ENCODE data around the gene C5orf34.
"Not testable (repeated sequence)": the region's sequence is repeated elsewhere in the genome, so short reads cannot be mapped to it uniquely, and the experiment has no call there.

The C5orf34 gene

DNA sequence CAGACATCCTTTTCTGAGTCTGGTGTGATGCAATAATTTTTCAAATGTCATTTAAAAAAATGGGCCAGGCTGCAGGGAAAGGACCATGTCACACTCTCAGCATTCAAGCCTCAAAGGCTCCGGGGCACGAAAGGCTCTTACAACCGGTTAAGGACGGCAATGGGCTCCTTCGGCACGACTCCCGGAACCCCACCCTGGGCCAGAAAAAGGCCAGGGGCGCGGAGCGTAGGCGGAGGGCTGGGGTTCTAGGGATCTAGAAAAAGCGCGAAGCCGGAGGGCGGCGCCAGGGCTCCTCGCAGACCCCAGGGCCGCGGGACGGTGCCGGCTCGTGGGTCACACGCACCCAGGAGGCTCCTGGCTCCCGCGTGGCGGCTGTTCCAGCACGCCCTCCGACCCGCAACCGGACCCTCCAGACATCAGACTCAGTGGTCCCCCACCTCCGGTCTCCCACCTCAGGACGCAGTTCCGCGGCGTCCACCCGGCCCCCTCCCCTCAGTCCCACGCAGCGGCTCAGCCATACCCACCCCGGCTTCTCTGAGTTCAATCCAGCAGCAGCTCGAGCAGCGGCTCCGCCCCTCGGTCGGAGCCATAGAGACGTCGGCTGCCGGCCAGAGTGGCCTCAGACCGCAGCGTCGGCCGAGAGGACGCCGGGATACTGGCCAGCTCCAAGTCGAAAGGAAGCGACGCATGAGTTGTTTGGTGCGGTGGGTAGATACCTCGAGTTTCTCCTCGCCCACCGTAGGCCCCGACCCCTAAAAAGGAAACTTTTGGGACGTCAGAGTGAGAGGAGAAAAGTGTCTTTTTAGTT lies 31.4 kb downstream of the C5orf34 start, which contains the start of gene TMEM267:
TSS of gene TMEM267 (minus strand) at position 568 of the 808 bp plus-strand sequence. CDS start 29,896 bp downstream, outside the sequence.
- peak; percentile 91 for DNase-seq (ENCODE audit: extremely low spot score)
- CTCF ChIA-PET = interaction anchor here (0.6 to 3.6 kb wide), 53 partner anchors 8 to 492 kb away, joined by 3 to 43 read pairs (median 4); partner anchors contain the start of genes C5orf34, CCL28, HMGCS1 and NNT
- POLR2A ChIA-PET = interaction anchor here (1.0 to 1.9 kb wide), 8 partner anchors 32 to 442 kb away, joined by 4 to 13 read pairs (median 6); partner anchors contain the start of genes C5orf34, HMGCS1, NNT and ZNF131
- TF ChIP-seq, protein P1, sequence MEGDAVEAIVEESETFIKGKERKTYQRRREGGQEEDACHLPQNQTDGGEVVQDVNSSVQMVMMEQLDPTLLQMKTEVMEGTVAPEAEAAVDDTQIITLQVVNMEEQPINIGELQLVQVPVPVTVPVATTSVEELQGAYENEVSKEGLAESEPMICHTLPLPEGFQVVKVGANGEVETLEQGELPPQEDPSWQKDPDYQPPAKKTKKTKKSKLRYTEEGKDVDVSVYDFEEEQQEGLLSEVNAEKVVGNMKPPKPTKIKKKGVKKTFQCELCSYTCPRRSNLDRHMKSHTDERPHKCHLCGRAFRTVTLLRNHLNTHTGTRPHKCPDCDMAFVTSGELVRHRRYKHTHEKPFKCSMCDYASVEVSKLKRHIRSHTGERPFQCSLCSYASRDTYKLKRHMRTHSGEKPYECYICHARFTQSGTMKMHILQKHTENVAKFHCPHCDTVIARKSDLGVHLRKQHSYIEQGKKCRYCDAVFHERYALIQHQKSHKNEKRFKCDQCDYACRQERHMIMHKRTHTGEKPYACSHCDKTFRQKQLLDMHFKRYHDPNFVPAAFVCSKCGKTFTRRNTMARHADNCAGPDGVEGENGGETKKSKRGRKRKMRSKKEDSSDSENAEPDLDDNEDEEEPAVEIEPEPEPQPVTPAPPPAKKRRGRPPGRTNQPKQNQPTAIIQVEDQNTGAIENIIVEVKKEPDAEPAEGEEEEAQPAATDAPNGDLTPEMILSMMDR (IDR thresholded peaks at IDR 0.05; ENCODE audit: control extremely low read depth, extremely low read depth, low read depth, missing control alignments) = no peak

DNA sequence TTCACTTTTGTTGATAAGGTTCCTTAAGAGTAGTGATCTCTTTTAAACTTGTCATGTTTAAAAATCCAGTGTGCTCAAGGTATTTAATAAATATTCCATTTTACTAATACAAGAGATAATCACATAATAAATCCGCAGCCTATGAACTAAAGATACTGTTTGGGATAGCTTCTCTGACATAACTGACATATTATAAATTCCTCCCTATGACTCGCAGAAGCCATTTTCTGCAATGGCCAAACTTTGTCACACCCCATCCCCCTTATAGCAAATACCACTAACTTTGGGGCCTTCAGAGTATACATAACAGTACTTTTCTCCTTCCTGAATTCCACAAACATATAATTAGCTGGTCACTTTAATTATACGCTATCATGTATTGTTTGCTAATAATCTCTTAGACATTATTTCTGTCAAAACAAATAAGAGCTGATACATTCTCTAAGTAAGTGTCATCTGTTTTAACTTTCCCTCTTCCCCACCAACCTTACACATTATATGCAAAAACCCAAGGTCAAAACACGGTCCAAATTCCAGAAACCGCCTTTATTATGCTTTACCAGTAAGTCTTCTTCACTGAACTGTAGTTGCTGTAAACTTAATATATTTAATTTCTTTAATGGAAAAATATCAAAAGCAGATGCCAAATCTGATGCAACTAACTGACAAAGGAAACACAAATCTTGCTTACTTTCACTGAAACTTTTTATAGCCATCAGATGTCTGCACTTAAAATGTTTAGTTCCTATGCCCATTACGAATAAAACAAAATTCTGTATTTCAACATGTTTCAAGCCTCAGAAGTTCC lies 32.3 kb downstream of the C5orf34 start:
- ChIA-PET POLR2A (no interaction called here), CTCF (no interaction called here)
- DNase-seq (ENCODE audit: extremely low spot score) = peak; percentile 15
- TF ChIP-seq, protein P1 (IDR thresholded peaks at IDR 0.05; ENCODE audit: control extremely low read depth, extremely low read depth, low read depth, missing control alignments) = no peak

DNA sequence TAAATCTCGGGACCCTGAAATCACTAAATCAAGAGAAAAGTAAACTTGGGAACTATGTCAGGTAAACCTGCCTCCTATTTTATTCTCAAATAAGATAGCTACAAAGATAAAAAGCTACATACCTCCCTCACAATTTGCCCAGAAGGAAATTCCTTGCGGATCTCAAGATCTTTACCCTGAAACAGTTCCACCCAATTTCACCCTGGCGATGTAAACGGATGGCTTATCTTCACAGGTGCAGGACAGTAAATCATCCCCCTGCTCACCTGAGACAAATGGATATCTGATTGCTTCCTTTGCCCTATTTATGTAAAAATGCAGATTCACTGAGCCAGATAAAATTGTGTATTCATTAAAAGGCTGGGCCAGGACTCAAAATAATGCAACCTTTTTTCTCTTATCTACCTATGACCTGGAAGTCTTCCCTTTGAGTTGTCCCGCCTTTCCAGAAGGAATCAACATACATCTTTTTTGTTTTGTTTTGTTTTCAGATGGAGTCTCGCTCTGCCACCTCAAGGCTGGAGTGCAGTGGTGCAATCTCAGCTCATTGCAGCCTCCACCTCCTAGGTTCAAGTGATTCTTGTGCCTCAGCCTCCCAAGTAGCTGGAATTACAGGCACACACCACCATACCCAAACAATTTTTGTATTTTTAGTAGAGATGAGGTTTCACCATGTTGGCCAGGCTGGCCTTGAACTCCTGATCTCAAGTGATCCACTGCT lies 45.1 kb downstream of the C5orf34 start:
- POLR2A ChIA-PET = no interaction called here
- DNase-seq (ENCODE audit: extremely low spot score) = no peak
- CTCF ChIA-PET = interaction anchor here (1.2 to 4.2 kb wide), 2 partner anchors 15 to 16 kb away, joined by 3 to 30 read pairs; partner anchors contain the start of gene TMEM267
- TF ChIP-seq, protein P1 (IDR thresholded peaks at IDR 0.05; ENCODE audit: control extremely low read depth, extremely low read depth, low read depth, missing control alignments) = no peak

DNA sequence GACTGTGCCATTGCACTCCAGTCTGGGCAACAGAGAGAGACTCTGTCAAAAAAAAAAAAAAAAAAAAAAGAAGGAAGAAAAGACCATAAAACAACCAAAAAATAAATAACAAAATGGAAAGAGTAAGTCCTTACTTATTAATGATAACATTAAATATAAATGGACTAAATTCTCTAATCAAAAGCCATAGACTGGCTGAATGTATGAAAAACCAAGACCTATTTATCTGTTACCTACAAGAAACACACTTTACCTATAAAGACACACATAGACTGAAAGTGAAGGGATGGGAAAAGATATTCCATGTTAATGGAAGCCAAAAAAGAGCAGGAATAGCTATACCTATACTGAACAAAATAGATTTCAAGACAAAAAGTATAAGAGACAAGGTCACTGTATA lies 47.8 kb downstream of the C5orf34 start:
- TF ChIP-seq, protein P1 (IDR thresholded peaks at IDR 0.05; ENCODE audit: control extremely low read depth, extremely low read depth, low read depth, missing control alignments) = no peak
- ChIA-PET POLR2A (no interaction called here), CTCF (interaction anchor here (1.8 to 4.2 kb wide), 2 partner anchors 18 to 21 kb away, joined by 3 to 30 read pairs; partner anchors contain the start of gene TMEM267)
- DNase-seq (ENCODE audit: extremely low spot score) = no peak

DNA sequence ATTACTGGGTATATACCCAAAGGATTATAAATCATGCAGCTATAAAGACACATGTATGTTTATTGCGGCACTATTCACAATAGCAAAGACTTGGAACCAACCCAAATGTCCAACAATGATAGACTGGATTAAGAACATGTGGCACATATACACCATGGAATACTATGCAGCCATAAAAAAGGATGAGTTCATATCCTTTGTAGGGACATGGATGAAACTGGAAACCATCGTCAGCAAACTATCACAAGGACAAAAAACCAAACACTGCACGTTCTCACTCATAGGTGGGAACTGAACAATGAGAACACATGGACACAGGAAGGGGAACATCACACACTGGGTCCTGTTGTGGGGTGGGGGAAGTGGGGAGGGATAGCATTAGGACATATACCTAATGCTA lies 49.5 kb downstream of the C5orf34 start:
- POLR2A ChIA-PET; CTCF ChIA-PET; DNase-seq (ENCODE audit: extremely low spot score): not testable (repeated sequence)

DNA sequence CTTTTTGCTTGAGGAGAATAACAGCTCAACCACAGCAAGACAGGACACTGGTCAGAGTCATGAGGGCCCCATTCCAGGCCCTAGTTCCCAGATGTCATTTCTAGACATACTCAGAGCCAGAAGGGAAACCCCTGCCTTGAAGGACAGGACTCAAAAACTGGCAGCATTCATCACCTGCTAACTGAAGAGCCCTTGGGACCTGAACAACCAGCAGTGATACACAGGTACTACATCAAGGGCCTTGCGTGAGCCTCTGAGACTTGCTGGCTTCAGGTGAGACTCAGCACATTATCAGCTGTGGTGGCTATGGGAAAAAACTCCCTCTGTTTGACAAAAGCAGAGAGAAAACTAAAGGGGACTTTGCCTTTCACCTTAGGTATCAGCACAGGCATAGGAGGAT lies 53.9 kb downstream of the C5orf34 start:
- CTCF ChIA-PET = interaction anchor here (0.9 to 1.5 kb wide), 4 partner anchors 9 to 31 kb away, joined by 3 read pairs; no protein-coding TSS in a partner anchor
- TF ChIP-seq, protein P1 (IDR thresholded peaks at IDR 0.05; ENCODE audit: control extremely low read depth, extremely low read depth, low read depth, missing control alignments) = no peak
- POLR2A ChIA-PET = no interaction called here
- no peak for DNase-seq (ENCODE audit: extremely low spot score)

All from GM10248 (cell line).